ENCODE measurements around the gene PAK5. TPM values are rescaled to one million over a fixed set of nuclear protein-coding genes. Genes with fewer than 3 reads are reported as not detected.

The PAK5 gene
- total RNA-seq, 1 experiment from 2014 or later: not detected

DNA sequence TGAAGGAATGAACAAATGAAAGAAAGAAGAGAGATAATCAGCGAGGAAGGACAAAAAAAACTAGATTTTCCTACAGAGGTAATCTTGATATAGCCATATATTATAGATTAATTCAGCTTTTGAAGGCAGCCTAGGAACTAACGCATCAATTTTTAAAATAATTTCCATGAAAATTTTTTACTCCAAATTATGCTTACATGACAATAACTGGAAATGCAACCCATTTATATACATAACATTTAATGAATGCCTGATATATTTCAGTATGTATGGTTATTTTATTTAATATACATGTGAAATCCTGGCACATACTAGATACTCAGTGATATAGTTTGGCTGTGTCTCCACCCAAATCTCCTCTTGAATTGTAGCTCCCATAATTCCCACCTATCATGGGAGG is 166.8 kb downstream of the PAK5 start:
- ChIA-PET CTCF (no interaction called here), POLR2A (no interaction called here)
- no peaks in the 10 kb centered on the region for H3K4me1 ChIP-seq (ENCODE audit: control insufficient read depth, insufficient read depth, low read length)
- intact Hi-C loops (cut with micrococcal nuclease; ENCODE audit: unreplicated experiment) (no loop called here), in situ Hi-C loops (cut with HindIII; ENCODE audit: low pct_unique_long_range_greater_than_20kb, low sequenced_read_pairs) (no loop called here)
- no peak for ATAC-seq
- BruUV-seq (replicated peaks): no TSS peak
- H3K9me3 ChIP-seq (ENCODE audit: control insufficient read depth, insufficient read depth, low read depth, low read length): no peaks in the 10 kb centered on the region
- H3K27me3 ChIP-seq (ENCODE audit: control insufficient read depth, insufficient read depth, low read length): no peaks in the 10 kb centered on the region
- H3K4me3 ChIP-seq (ENCODE audit: low read depth in 2 of 2, low read length in 2 of 2): no peak overlapping the region
- DNase-seq (ENCODE audit: low read depth, low spot score): no peak
- H3K36me3 ChIP-seq (ENCODE audit: control insufficient read depth, insufficient read depth, low read length): no peaks in the 10 kb centered on the region
- no peak for TF ChIP-seq REST (IDR thresholded peaks at IDR 0.05; ENCODE audit: insufficient read depth in 1 of 2, low read depth in 2 of 2, low read length in 1 of 2)
- TF ChIP-seq TCF7L2 (IDR thresholded peaks at IDR 0.05; ENCODE audit: low read depth, low read length): no peak
- TF ChIP-seq POLR2AphosphoS5 (IDR thresholded peaks at IDR 0.05; ENCODE audit: low read depth, low read length): no peak
- TF ChIP-seq CTCF (IDR thresholded peaks at IDR 0.05): no peak
- TF ChIP-seq SIN3A (IDR thresholded peaks at IDR 0.05; ENCODE audit: borderline replicate concordance, insufficient read depth, low read depth, low read length): no peak
- no peak overlapping the region for H3K27ac ChIP-seq (ENCODE audit: low read length)

DNA sequence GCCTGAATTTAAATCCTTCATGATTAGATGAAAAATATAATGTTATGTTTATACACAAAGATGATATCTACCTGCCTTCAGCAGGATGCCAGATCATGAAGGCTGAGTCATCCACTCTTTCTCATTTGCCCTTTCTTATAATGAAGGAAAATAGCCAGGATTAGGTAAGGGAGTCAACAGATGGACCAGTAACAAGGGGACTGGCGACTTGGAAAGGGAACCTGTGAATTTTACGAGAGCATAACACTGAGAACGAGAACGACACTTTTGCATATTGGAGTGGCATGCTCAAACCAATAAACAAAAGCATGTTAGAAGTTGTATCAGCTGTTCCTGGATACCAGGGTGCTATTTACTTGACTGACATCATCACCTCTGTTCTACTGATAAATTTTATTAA is 170.5 kb downstream of the PAK5 start:
- intact Hi-C loops (cut with micrococcal nuclease; ENCODE audit: unreplicated experiment): no loop called here
- TF ChIP-seq CTCF (IDR thresholded peaks at IDR 0.05) (no peak), TCF7L2 (IDR thresholded peaks at IDR 0.05; ENCODE audit: low read depth, low read length) (no peak), REST (IDR thresholded peaks at IDR 0.05; ENCODE audit: insufficient read depth in 1 of 2, low read depth in 2 of 2, low read length in 1 of 2) (no peak), SIN3A (IDR thresholded peaks at IDR 0.05; ENCODE audit: borderline replicate concordance, insufficient read depth, low read depth, low read length) (no peak), POLR2AphosphoS5 (IDR thresholded peaks at IDR 0.05; ENCODE audit: low read depth, low read length) (no peak)
- no TSS peak for BruUV-seq (replicated peaks)
- no peak for ATAC-seq
- no peaks in the 10 kb centered on the region for H3K36me3 ChIP-seq (ENCODE audit: control insufficient read depth, insufficient read depth, low read length)
- no peak overlapping the region for H3K27ac ChIP-seq (ENCODE audit: low read length)
- DNase-seq (ENCODE audit: low read depth, low spot score): no peak
- CTCF ChIA-PET: no interaction called here
- H3K4me3 ChIP-seq (ENCODE audit: low read depth in 2 of 2, low read length in 2 of 2): no peak overlapping the region
- H3K9me3 ChIP-seq (ENCODE audit: control insufficient read depth, insufficient read depth, low read depth, low read length): no peaks in the 10 kb centered on the region
- in situ Hi-C loops (cut with HindIII; ENCODE audit: low pct_unique_long_range_greater_than_20kb, low sequenced_read_pairs): no loop called here
- no peaks in the 10 kb centered on the region for H3K4me1 ChIP-seq (ENCODE audit: control insufficient read depth, insufficient read depth, low read length)
- H3K27me3 ChIP-seq (ENCODE audit: control insufficient read depth, insufficient read depth, low read length): no peaks in the 10 kb centered on the region
- POLR2A ChIA-PET: no interaction called here

Measured in Panc1 (cell line).